Measurements from ENCODE around the gene MTHFD1L.

The MTHFD1L gene

GRCh38 chr6:150932996-150933395, 67.5 kb downstream of the MTHFD1L start:
- DNase-seq (ENCODE audit: low read depth, low spot score), result no peak

GRCh38 chr6:150934380-150934779, 68.9 kb downstream of the MTHFD1L start:
- DNase-seq (ENCODE audit: low read depth, low spot score), result no peak

GRCh38 chr6:150936021-150936555, 70.6 kb downstream of the MTHFD1L start:
- DNase-seq (ENCODE audit: low read depth, low spot score), result no peak

- DNase-seq (ENCODE audit: low read depth, low spot score), result no peak
These were observed 71.8 kb downstream of the MTHFD1L start for GRCh38 chr6:150937132-150937906.

- no peak for DNase-seq (ENCODE audit: low read depth, low spot score)
These were observed 73.9 kb downstream of the MTHFD1L start for GRCh38 chr6:150939399-150939798.

GRCh38 chr6:150940941-150941340, 75.4 kb downstream of the MTHFD1L start:
- DNase-seq (ENCODE audit: low read depth, low spot score), result no peak

GRCh38 chr6:150949526-150949925, 84.0 kb downstream of the MTHFD1L start:
- no peak for DNase-seq (ENCODE audit: low read depth, low spot score)

- DNase-seq (ENCODE audit: low read depth, low spot score), result no peak
These were observed 88.3 kb downstream of the MTHFD1L start for GRCh38 chr6:150953851-150954250.

GRCh38 chr6:150959166-150959565, 93.7 kb downstream of the MTHFD1L start:
- DNase-seq (ENCODE audit: low read depth, low spot score), result no peak

GRCh38 chr6:150962436-150962835, 96.9 kb downstream of the MTHFD1L start:
- no peak for DNase-seq (ENCODE audit: low read depth, low spot score)

GRCh38 chr6:150964765-150965164, 99.3 kb downstream of the MTHFD1L start:
- no peak for DNase-seq (ENCODE audit: low read depth, low spot score)

- DNase-seq (ENCODE audit: low read depth, low spot score), result no peak
These were observed 101.3 kb downstream of the MTHFD1L start for GRCh38 chr6:150966786-150967185.

- no peak for DNase-seq (ENCODE audit: low read depth, low spot score)
These were observed 101.9 kb downstream of the MTHFD1L start for GRCh38 chr6:150967381-150967780.

- DNase-seq (ENCODE audit: low read depth, low spot score), result no peak
These were observed 102.4 kb downstream of the MTHFD1L start for GRCh38 chr6:150967910-150968309.

- DNase-seq (ENCODE audit: low read depth, low spot score), result no peak
These were observed 104.4 kb downstream of the MTHFD1L start for GRCh38 chr6:150969901-150970300.

GRCh38 chr6:150971219-150971618, 105.7 kb downstream of the MTHFD1L start:
- DNase-seq (ENCODE audit: low read depth, low spot score), result no peak

- no peak for DNase-seq (ENCODE audit: low read depth, low spot score)
These were observed 109.6 kb downstream of the MTHFD1L start for GRCh38 chr6:150975136-150975535.

- DNase-seq (ENCODE audit: low read depth, low spot score), result no peak
These were observed 111.8 kb downstream of the MTHFD1L start for GRCh38 chr6:150977281-150977680.

- no peak for DNase-seq (ENCODE audit: low read depth, low spot score)
These were observed 113.1 kb downstream of the MTHFD1L start for GRCh38 chr6:150978624-150979023.

- DNase-seq (ENCODE audit: low read depth, low spot score), result no peak
These were observed 114.4 kb downstream of the MTHFD1L start for GRCh38 chr6:150979826-150980350.

- no peak for DNase-seq (ENCODE audit: low read depth, low spot score)
These were observed 115.6 kb downstream of the MTHFD1L start for GRCh38 chr6:150981095-150981494.

GRCh38 chr6:150981669-150982068, 116.2 kb downstream of the MTHFD1L start:
- no peak for DNase-seq (ENCODE audit: low read depth, low spot score)

GRCh38 chr6:150987371-150987828, 121.9 kb downstream of the MTHFD1L start:
- DNase-seq (ENCODE audit: low read depth, low spot score), result no peak

All from ELF-1 (cell line).